Stomach (tissue), 19 donors: ENCODE results near the gene CDCA7L. TPM values are rescaled to one million over a fixed set of nuclear protein-coding genes. Genes with fewer than 3 reads are reported as not detected.

ENCODE experiments used
- DNase-seq, 2 donors: peaks; one replicate each; pipeline versions ENCODE4 v3.0.0 to v3.0.0-alpha.2; 2013 to 2019
- H3K27ac ChIP-seq, 5 donors: fragments of 200-600 bp in 4 of 5; sonication (generic) in 4 of 5; one replicate each; pipeline ENCODE4 v1.5.1; 2013 to 2019; ENCODE audit warnings: mild to moderate bottlenecking in 1 of 5, moderate library complexity in 1 of 5
- H3K27me3 ChIP-seq, 3 donors: fragments of 200-600 bp; sonication (generic); one replicate each; pipeline ENCODE4 v1.5.1; 2017 to 2019; ENCODE audit warnings: mixed run types in 1 of 3
- H3K36me3 ChIP-seq, 4 donors: fragments of 200-600 bp; sonication (generic); 1 replicate in 3 of 4; 2 replicates in 1 of 4; pipeline ENCODE4 v1.5.1; 2016 to 2019
- H3K4me1 ChIP-seq, 4 donors: fragments of 200-600 bp; sonication (generic); one replicate each; pipeline ENCODE4 v1.5.1; 2016 to 2019
- H3K4me3 ChIP-seq, 4 donors: fragments of 200-600 bp; sonication (generic) in 3 of 4; one replicate each; pipeline ENCODE4 v1.5.1; 2016 to 2019; ENCODE audit warnings: mild to moderate bottlenecking in 1 of 4
- H3K9me3 ChIP-seq, 4 donors: fragments of 200-600 bp; sonication (generic); one replicate each; pipeline ENCODE4 v1.5.1; 2016 to 2019
- EP300 ChIP-seq: sonication (generic); formaldehyde crosslinking; IDR thresholded peaks from one replicate; pipeline ENCODE4 v1.6.1; 2017; ENCODE audit warnings: antibody characterized with exemption
- POLR2A ChIP-seq, 4 donors: fragments of 450-650 bp; IDR thresholded peaks; one replicate each; pipeline ENCODE4 v1.6.1; 2016; ENCODE audit warnings: antibody characterized with exemption in 4 of 4, control low read depth in 2 of 4, mild to moderate bottlenecking in 1 of 4, moderate library complexity in 1 of 4
- POLR2AphosphoS5 ChIP-seq, 3 donors: sonication (generic); formaldehyde crosslinking; IDR thresholded peaks; one replicate each; pipeline ENCODE4 v1.6.1; 2016; ENCODE audit warnings: antibody characterized with exemption in 3 of 3
- whole genome bisulfite sequencing, 5 donors: extraction: QIAGEN DNeasy Blood & Tissue Kit in 3 of 5; methylation state at CpG; one replicate each; pipeline versions ENCODE4 v1.1.5 to v1.1.7; 2013 to 2018; 5-methylcytosine and 5-hydroxymethylcytosine counted together
- intact Hi-C: fragments of 100-400 bp; cut with DNase I; formaldehyde crosslinking; loops from one replicate; pipeline ENCODE4 v1.15.1; 2023; ENCODE audit warnings: low total_unique reads
- long read RNA-seq, 10 donors: transcript quantifications; one replicate each; lab custom pipeline, GENCODE V29; 2026
- polyA plus RNA-seq, 3 donors: library from polyadenylated mRNA; stranded (reverse); fragments of 200-250 nt; gene quantifications; one replicate each; pipeline ENCODE4 v1.2.3, GENCODE V29; 2013
- total RNA-seq, 5 donors: library from RNA; depleted of rRNA; stranded (reverse); fragments of >200 nt; gene quantifications; one replicate each; pipeline versions ENCODE4 v1.1.0 to v1.2.3, GENCODE V29; 2014 to 2016
- TF ChIP-seq, protein P1 (sequence below), 7 experiments: fragments of 450-650 bp in 4 of 7; fragments of 200-600 bp in 3 of 7; sonication (generic) in 3 of 7; IDR thresholded peaks; one replicate each; pipeline ENCODE4 v1.5.1; 2016 to 2019; ENCODE audit warnings: antibody characterized with exemption in 7 of 7, control low read depth in 2 of 7, mild to moderate bottlenecking in 1 of 7
- donor health status: healthy with polysubstance abuse.
- donor health status: Bipolar disorder and iron deficiency.
- donor health status: healthy.

CDCA7L gene, protein sequence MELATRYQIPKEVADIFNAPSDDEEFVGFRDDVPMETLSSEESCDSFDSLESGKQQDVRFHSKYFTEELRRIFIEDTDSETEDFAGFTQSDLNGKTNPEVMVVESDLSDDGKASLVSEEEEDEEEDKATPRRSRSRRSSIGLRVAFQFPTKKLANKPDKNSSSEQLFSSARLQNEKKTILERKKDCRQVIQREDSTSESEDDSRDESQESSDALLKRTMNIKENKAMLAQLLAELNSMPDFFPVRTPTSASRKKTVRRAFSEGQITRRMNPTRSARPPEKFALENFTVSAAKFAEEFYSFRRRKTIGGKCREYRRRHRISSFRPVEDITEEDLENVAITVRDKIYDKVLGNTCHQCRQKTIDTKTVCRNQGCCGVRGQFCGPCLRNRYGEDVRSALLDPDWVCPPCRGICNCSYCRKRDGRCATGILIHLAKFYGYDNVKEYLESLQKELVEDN
- total RNA-seq (10 to 100 TPM in 3 of 5 donors, 1 to 10 TPM in 2; 5.4 to 89.8 (median 13.4) TPM), polyA plus RNA-seq (10 to 100 TPM; 17.8 to 37.6 (median 20.3) TPM)
- long read RNA-seq, donor 1, partial matches to known transcripts, result 0 of 2 reads
- long read RNA-seq, donor 1, other reads (novel, unspliced or antisense), result 0 of 2 reads
- long read RNA-seq, donor 2, partial matches to known transcripts, result 0 of 2 reads
- long read RNA-seq, donor 2, other reads (novel, unspliced or antisense), result 0 of 2 reads
- long read RNA-seq, donor 3, partial matches to known transcripts, result 0 of 1 reads
- long read RNA-seq, donor 3, other reads (novel, unspliced or antisense), result 0 of 1 reads
- long read RNA-seq, donor 4, partial matches to known transcripts, result 0 of 3 reads
- long read RNA-seq, donor 4, other reads (novel, unspliced or antisense), result 0 of 3 reads
- long read RNA-seq, donor 5, partial matches to known transcripts, result 0 of 5 reads
- long read RNA-seq, donor 5, other reads (novel, unspliced or antisense), result 0 of 5 reads
- long read RNA-seq, donor 6, transcript CDCA7L-203 (10 exons, 3,066 nt), result major isoform, 5 of 11 reads
- long read RNA-seq, donor 6, partial matches to known transcripts, result 0 of 11 reads
- long read RNA-seq, donor 6, other reads (novel, unspliced or antisense), result 5 of 11 reads
- long read RNA-seq, donor 7, partial matches to known transcripts, result 0 of 4 reads
- long read RNA-seq, donor 7, other reads (novel, unspliced or antisense), result 0 of 4 reads
- long read RNA-seq, donor 8, transcript CDCA7L-203 (10 exons, 3,066 nt), result major isoform, 5 of 6 reads
- long read RNA-seq, donor 8, partial matches to known transcripts, result 0 of 6 reads
- long read RNA-seq, donor 8, other reads (novel, unspliced or antisense), result 0 of 6 reads
- long read RNA-seq, donor 9, partial matches to known transcripts, result 0 of 3 reads
- long read RNA-seq, donor 9, other reads (novel, unspliced or antisense), result 0 of 3 reads
- long read RNA-seq, donor 10, partial matches to known transcripts, result 0 of 1 reads
- long read RNA-seq, donor 10, other reads (novel, unspliced or antisense), result 0 of 1 reads

DNA sequence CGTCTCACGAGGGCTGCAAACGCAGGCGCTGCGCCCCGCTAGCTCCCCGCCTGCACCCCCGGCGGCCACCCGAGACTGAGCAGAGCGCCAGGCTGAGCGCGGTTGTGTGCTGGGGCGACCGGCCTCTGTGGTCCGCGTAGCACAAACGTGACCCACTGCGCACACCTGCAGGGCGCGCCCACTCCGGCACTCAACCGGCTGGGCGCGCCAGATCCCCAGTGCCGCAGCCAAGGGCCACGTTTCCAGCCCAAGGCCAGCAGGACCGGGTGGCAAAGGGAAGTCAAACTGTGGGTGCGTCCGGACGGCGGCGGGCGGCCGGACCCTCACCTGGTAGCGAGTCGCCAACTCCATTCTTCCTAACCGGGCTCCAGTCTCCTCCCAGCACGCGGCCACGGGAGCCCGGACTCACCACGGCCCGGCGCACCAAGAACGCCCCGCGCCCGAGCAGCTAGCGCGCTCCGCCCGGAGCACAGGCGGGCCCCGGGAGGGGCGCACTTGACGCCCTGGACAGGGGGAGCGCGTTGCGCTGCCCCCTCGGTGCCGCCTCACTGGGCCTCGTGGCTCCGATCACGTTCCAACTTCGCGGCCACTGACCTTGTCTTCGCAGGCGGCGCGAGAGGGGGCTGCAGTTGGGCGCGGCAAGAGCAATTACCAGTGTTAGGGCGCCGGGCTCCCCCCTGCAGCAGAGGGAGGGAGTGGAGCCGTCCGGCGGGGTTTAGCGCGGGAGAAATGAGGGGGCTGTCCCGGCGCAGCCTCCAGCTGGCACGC, at the start of gene CDCA7L:
CDCA7L (minus strand) TSS at position 446 of the 768 bp plus-strand sequence; CDS start at position 351, 95 bp downstream.
- TF ChIP-seq POLR2AphosphoS5 (IDR thresholded peaks at IDR 0.05) (peak in 2 of 3 donors; percentile 68 to 72), EP300 (no peak)
- TF ChIP-seq, protein P1, sequence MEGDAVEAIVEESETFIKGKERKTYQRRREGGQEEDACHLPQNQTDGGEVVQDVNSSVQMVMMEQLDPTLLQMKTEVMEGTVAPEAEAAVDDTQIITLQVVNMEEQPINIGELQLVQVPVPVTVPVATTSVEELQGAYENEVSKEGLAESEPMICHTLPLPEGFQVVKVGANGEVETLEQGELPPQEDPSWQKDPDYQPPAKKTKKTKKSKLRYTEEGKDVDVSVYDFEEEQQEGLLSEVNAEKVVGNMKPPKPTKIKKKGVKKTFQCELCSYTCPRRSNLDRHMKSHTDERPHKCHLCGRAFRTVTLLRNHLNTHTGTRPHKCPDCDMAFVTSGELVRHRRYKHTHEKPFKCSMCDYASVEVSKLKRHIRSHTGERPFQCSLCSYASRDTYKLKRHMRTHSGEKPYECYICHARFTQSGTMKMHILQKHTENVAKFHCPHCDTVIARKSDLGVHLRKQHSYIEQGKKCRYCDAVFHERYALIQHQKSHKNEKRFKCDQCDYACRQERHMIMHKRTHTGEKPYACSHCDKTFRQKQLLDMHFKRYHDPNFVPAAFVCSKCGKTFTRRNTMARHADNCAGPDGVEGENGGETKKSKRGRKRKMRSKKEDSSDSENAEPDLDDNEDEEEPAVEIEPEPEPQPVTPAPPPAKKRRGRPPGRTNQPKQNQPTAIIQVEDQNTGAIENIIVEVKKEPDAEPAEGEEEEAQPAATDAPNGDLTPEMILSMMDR (IDR thresholded peaks at IDR 0.05), result peak in 1 of 7 experiments; percentile 1
- Histone ChIP-seq H3K4me1 (peaks cover 19 to 70% (median 53%) of the 10 kb centered on the region in 4 donors), H3K36me3 (no peaks in the 10 kb centered on the region), H3K4me3 (peak within 1 kb of the TSS; percentile 63 to 77 (median 67)), H3K27ac (peak within 1 kb of the TSS; percentile 86 to 91 (median 87)), H3K27me3 (no peaks in the 10 kb centered on the region), H3K9me3 (no peaks in the 10 kb centered on the region)
- 0 to 1% (median 0%) methylated on average over 30 to 83 of the region's 83 CpGs for WGBS, 5 donors
- peak; percentile 80 to 92 for DNase-seq
- intact Hi-C loops, result no loop called here

DNA sequence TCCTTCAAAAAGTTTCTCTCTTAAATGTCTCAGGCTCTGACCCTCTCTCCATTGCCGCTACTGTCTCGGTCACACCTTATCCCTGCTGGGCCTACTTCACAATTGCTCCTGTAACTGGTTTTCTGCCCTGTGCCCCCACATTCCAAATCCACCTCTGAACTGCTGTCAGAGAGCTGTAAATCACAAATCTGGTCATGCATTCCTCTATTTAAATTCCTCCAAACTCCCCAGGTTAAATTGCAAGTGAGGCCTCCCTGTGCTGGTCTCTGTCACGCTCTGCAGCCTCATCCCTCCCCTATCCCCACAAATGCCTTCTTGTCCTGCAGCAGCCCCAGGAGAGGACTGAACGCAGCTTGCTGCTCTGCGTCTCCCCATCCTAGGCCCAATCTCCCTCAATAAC, 40.4 kb upstream of the CDCA7L start:
- WGBS, 5 donors, result 85 to 97% (median 94%) methylated on average over 5 of the region's 5 CpGs

GRCh38 chr7:21984042-21984441, 38.3 kb upstream of the CDCA7L start:
- H3K4me3 ChIP-seq, result no peak overlapping the region
- no peak for TF ChIP-seq POLR2A (IDR thresholded peaks at IDR 0.05)
- TF ChIP-seq, protein P1 (IDR thresholded peaks at IDR 0.05), result no peak
- no peak for TF ChIP-seq EP300
- no peak for TF ChIP-seq POLR2AphosphoS5 (IDR thresholded peaks at IDR 0.05)
- H3K27ac ChIP-seq, result no peak overlapping the region
- 77 to 87% (median 83%) methylated on average over 2 of the region's 2 CpGs for WGBS, 5 donors
- no peaks in the 10 kb centered on the region for H3K27me3 ChIP-seq
- H3K9me3 ChIP-seq, result no peaks in the 10 kb centered on the region
- DNase-seq, result no peak
- H3K4me1 ChIP-seq, result peaks cover 0 to 6% (median 0%) of the 10 kb centered on the region in 4 donors
- intact Hi-C loops, result no loop called here
- no peaks in the 10 kb centered on the region for H3K36me3 ChIP-seq

More for the DNA sequence above, 40.4 kb upstream of the CDCA7L start:
- Histone ChIP-seq H3K27me3 (no peaks in the 10 kb centered on the region), H3K4me1 (peaks cover 0 to 2% (median 0%) of the 10 kb centered on the region in 4 donors), H3K4me3 (no peak overlapping the region), H3K36me3 (no peaks in the 10 kb centered on the region), H3K9me3 (no peaks in the 10 kb centered on the region), H3K27ac (no peak overlapping the region)
- DNase-seq, result no peak
- intact Hi-C loops, result no loop called here
- TF ChIP-seq, protein P1 (IDR thresholded peaks at IDR 0.05), result no peak
